ENCODE measurements around the gene POU6F1. TPM values are rescaled to one million over a fixed set of nuclear protein-coding genes. Genes with fewer than 3 reads are reported as not detected.

Gene POU6F1
- total RNA-seq, 3 donors from 2014 or later (not counting 1 experiment from before 2014, with no cell fraction given), result 5.7 to 6.6 (median 6.0) TPM

DNA sequence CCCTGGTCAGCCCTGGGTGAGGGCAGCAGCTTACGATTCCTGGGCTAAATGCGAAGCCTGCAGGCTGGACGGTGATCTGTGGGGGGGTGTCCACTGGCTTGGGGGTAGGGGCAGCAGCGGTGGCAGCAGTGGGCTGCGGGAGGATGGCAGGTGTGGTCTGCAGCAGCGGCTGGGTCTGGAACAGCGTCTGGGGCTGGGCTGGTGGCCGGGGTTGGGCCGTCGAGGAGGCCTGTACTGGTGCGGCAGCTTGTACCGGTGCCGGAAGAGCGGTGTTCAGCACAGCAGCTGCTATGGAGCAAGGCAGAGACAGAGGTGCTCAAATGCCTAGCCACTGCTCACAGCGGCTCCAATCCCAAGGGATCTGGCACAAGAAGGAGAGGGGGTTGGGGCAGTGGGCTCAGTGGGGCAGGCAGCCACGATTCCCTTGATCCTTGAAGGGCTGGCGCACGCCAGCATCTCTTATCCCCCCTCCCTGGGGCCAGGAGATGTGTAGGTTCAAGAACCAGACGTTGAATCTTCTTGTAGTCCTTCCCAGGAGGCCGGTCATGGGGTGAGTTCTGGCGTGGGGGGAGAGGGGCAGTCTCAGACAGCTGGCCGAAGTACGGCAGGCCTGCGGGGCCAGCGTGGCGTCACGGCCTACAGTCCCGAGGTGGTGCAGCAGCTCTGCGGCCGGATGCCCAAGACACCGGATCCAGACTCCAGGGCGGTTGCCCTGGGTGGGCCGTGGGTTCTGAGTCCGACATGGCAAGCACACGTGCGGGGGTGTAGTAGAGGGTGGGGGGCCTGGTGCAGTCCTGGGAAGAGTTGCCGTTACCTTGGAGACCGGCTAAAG lies 19.9 kb downstream of the POU6F1 start:
- WGBS (ENCODE audit: insufficient coverage), result 96% methylated on average over 36 of the region's 38 CpGs

DNA sequence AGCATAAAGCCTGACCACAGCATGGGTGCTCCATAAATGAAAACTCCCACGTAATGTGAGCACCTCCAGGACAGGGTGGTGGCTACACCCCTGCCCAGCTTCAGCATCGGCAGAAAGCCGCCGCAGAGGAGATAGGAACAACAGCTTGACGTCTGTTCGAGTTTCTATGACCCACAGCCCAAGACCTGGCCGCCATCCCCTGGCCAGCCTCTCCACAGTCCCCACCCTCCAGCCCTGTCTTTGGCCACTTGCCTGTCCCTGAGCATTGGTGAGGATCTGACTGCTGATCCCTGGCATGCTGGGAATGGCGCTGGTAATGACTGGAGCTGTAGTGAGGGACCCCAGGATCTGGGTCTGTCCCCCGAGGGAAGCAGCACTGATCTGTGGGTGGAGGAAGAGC lies 21.3 kb downstream of the POU6F1 start:
- intact Hi-C loops (cut with micrococcal nuclease), result no loop called here
- no peak overlapping the region for H3K4me3 Mint-ChIP-seq
- WGBS (ENCODE audit: insufficient coverage), result 91% methylated on average over 9 of the region's 9 CpGs
- H3K36me3 Mint-ChIP-seq, result no peaks in the 10 kb centered on the region
- Histone ChIP-seq H3K27ac (ENCODE audit: low read length) (no peak overlapping the region), H3K4me1 (ENCODE audit: control insufficient read depth, insufficient read depth, low read length) (no peaks in the 10 kb centered on the region), H3K4me3 (ENCODE audit: low read length) (no peak overlapping the region), H3K27me3 (ENCODE audit: control insufficient read depth, insufficient read depth, low read length) (no peaks in the 10 kb centered on the region), H3K9me3 (ENCODE audit: control insufficient read depth, insufficient read depth, low read length) (no peaks in the 10 kb centered on the region), H3K36me3 (ENCODE audit: control insufficient read depth, insufficient read depth, low read length) (no peaks in the 10 kb centered on the region)
- TF ChIP-seq, protein P1, sequence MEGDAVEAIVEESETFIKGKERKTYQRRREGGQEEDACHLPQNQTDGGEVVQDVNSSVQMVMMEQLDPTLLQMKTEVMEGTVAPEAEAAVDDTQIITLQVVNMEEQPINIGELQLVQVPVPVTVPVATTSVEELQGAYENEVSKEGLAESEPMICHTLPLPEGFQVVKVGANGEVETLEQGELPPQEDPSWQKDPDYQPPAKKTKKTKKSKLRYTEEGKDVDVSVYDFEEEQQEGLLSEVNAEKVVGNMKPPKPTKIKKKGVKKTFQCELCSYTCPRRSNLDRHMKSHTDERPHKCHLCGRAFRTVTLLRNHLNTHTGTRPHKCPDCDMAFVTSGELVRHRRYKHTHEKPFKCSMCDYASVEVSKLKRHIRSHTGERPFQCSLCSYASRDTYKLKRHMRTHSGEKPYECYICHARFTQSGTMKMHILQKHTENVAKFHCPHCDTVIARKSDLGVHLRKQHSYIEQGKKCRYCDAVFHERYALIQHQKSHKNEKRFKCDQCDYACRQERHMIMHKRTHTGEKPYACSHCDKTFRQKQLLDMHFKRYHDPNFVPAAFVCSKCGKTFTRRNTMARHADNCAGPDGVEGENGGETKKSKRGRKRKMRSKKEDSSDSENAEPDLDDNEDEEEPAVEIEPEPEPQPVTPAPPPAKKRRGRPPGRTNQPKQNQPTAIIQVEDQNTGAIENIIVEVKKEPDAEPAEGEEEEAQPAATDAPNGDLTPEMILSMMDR (IDR thresholded peaks at IDR 0.05), result no peak
- no peak overlapping the region for H3K27ac Mint-ChIP-seq
- ATAC-seq (no peak), DNase-seq (no peak)
- H3K27me3 Mint-ChIP-seq (ENCODE audit: low read depth in 2 of 2), result no peaks in the 10 kb centered on the region
- H3K4me1 Mint-ChIP-seq, result no peaks in the 10 kb centered on the region
- no peaks in the 10 kb centered on the region for H3K9me3 Mint-ChIP-seq

More for the DNA sequence above, 19.9 kb downstream of the POU6F1 start:
- Histone ChIP-seq H3K27me3 (ENCODE audit: control insufficient read depth, insufficient read depth, low read length) (no peaks in the 10 kb centered on the region), H3K4me3 (ENCODE audit: low read length) (no peak overlapping the region), H3K4me1 (ENCODE audit: control insufficient read depth, insufficient read depth, low read length) (no peaks in the 10 kb centered on the region), H3K9me3 (ENCODE audit: control insufficient read depth, insufficient read depth, low read length) (no peaks in the 10 kb centered on the region), H3K36me3 (ENCODE audit: control insufficient read depth, insufficient read depth, low read length) (no peaks in the 10 kb centered on the region), H3K27ac (ENCODE audit: low read length) (no peak overlapping the region)
- DNase-seq (no peak), ATAC-seq (no peak)
- no peaks in the 10 kb centered on the region for H3K4me1 Mint-ChIP-seq
- intact Hi-C loops (cut with micrococcal nuclease), result no loop called here
- TF ChIP-seq, protein P1 (IDR thresholded peaks at IDR 0.05), result no peak
- no peak overlapping the region for H3K27ac Mint-ChIP-seq
- H3K4me3 Mint-ChIP-seq, result no peak overlapping the region
- H3K9me3 Mint-ChIP-seq, result no peaks in the 10 kb centered on the region
- no peaks in the 10 kb centered on the region for H3K27me3 Mint-ChIP-seq (ENCODE audit: low read depth in 2 of 2)
- H3K36me3 Mint-ChIP-seq, result no peaks in the 10 kb centered on the region

DNA sequence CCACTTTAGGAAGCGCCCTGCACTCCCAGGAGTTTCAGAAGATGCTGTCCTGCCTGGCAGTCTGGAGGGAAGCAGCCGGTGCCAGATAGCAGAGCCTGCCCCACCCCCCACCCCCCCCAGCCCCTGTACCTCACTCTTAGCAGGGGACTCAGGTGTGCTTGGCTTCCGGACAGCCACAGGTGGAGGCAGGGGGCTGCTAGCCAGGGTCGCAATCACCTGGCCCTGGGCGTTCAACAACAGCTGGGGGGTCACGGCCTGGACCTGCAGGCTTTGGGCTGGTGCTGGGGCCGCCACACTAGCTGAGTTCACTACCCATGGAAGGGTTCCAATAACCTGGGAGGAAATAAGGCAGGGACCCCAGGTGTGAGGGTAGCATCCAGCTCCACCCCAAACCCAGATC lies 22.0 kb downstream of the POU6F1 start:
- Mint-ChIP-seq H3K9me3 (no peaks in the 10 kb centered on the region), H3K36me3 (no peaks in the 10 kb centered on the region), H3K27me3 (ENCODE audit: low read depth in 2 of 2) (no peaks in the 10 kb centered on the region), H3K4me1 (no peaks in the 10 kb centered on the region), H3K4me3 (no peak overlapping the region), H3K27ac (no peak overlapping the region)
- H3K27ac ChIP-seq (ENCODE audit: low read length), result no peak overlapping the region
- H3K36me3 ChIP-seq (ENCODE audit: control insufficient read depth, insufficient read depth, low read length), result no peaks in the 10 kb centered on the region
- no peaks in the 10 kb centered on the region for H3K4me1 ChIP-seq (ENCODE audit: control insufficient read depth, insufficient read depth, low read length)
- TF ChIP-seq, protein P1 (IDR thresholded peaks at IDR 0.05), result no peak
- ATAC-seq (no peak), DNase-seq (no peak)
- H3K9me3 ChIP-seq (ENCODE audit: control insufficient read depth, insufficient read depth, low read length), result no peaks in the 10 kb centered on the region
- intact Hi-C loops (cut with micrococcal nuclease), result no loop called here
- WGBS (ENCODE audit: insufficient coverage), result 94% methylated on average over 7 of the region's 7 CpGs
- no peak overlapping the region for H3K4me3 ChIP-seq (ENCODE audit: low read length)
- no peaks in the 10 kb centered on the region for H3K27me3 ChIP-seq (ENCODE audit: control insufficient read depth, insufficient read depth, low read length)

DNA sequence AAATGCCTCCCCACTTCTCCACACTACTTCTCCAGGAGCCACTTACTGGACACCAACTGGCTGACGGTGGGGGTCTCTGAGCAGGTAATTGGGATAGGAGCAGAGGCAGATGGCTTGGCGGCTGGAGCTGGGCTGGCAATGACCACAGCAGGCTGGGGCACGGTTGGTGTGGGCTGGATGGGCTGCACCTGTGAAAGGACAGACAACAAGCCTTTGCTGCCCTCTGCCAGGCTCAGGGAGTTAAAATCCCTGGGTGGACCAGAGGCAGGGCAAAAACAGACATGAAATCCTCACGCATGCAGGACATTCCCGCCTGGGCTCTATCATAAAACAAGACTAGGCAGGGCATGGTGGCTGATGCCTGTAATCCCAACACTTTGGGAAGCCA lies 25.6 kb downstream of the POU6F1 start:
- no peak for ATAC-seq
- no peak overlapping the region for H3K4me3 ChIP-seq (ENCODE audit: low read length)
- no peaks in the 10 kb centered on the region for H3K27me3 ChIP-seq (ENCODE audit: control insufficient read depth, insufficient read depth, low read length)
- Mint-ChIP-seq H3K27ac (no peak overlapping the region), H3K36me3 (no peaks in the 10 kb centered on the region), H3K4me1 (no peaks in the 10 kb centered on the region), H3K9me3 (no peaks in the 10 kb centered on the region), H3K27me3 (ENCODE audit: low read depth in 2 of 2) (no peaks in the 10 kb centered on the region), H3K4me3 (no peak overlapping the region)
- no peak overlapping the region for H3K27ac ChIP-seq (ENCODE audit: low read length)
- no peaks in the 10 kb centered on the region for H3K4me1 ChIP-seq (ENCODE audit: control insufficient read depth, insufficient read depth, low read length)
- H3K36me3 ChIP-seq (ENCODE audit: control insufficient read depth, insufficient read depth, low read length), result no peaks in the 10 kb centered on the region
- no peaks in the 10 kb centered on the region for H3K9me3 ChIP-seq (ENCODE audit: control insufficient read depth, insufficient read depth, low read length)
- no peak for DNase-seq
- intact Hi-C loops (cut with micrococcal nuclease), result no loop called here
- WGBS (ENCODE audit: insufficient coverage), result 92% methylated on average over 5 of the region's 5 CpGs
- TF ChIP-seq, protein P1 (IDR thresholded peaks at IDR 0.05), result no peak
